ENCODE results near the gene GFOD2. TPM values are rescaled to one million over a fixed set of nuclear protein-coding genes. Genes with fewer than 3 reads are reported as not detected.

GFOD2 gene
- total and polyA plus RNA-seq, 2 of the 13 experiments (the other 11 are each of a cell fraction or from before 2014, with no cell fraction given) = 11.1 to 17.2 TPM

DNA sequence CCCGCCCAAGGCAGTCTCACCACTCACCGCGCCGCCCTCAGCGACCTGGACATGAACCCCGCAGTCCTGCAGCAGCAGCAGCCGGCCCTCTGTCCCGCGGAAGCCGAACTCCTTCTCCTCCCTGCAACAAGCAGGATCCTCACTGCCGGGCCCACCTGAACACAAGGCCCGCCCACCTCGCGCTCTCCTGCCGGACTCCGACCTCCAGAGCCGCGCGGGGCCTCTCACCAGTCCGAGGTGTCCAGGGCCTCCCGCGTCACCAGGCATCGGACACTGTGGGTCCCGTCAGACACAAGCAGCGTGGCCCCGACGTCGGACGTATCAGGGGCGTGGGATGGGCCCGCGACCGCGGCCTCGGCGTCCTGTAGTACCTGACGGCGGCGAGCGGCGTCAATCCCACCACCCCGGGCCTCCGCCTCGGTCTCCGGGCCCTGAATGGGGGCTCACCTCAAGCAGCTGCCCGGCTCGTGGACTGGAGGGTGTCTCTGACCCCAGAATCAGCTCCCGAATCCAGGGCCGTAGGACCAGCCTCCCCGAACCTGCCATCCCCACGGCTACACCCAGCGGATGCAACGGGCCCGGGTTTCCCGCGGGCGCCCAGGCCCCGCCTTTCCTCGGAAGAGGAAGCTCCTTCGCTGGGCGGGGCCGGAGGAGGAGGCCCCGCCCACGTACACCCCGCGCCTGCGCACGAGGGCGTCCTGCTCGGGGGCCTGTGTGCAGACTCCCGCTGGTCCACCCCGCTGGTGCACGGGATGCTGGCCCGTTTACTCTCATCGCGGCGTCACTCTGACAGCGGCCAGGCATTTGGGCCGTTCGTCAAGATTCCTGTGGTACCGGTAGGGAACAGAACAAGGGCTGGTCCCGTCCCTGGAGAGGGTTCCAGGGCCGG lies 59.2 kb downstream of the GFOD2 start, which contains the start of gene ACD (continued):
- TF ChIP-seq PRDM10 (CRISPR knock-in tag; IDR thresholded peaks at IDR 0.05; ENCODE audit: low read depth) = no peak
- TF ChIP-seq, protein P1, sequence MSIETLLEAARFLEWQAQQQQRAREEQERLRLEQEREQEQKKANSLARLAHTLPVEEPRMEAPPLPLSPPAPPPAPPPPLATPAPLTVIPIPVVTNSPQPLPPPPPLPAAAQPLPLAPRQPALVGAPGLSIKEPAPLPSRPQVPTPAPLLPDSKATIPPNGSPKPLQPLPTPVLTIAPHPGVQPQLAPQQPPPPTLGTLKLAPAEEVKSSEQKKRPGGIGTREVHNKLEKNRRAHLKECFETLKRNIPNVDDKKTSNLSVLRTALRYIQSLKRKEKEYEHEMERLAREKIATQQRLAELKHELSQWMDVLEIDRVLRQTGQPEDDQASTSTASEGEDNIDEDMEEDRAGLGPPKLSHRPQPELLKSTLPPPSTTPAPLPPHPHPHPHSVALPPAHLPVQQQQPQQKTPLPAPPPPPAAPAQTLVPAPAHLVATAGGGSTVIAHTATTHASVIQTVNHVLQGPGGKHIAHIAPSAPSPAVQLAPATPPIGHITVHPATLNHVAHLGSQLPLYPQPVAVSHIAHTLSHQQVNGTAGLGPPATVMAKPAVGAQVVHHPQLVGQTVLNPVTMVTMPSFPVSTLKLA (IDR thresholded peaks at IDR 0.05) = no peak
- no peak; the same call in 1 of the 2 replicates for TF ChIP-seq FOXK1 (CRISPR knock-in tag; IDR thresholded peaks at IDR 0.05; ENCODE audit: borderline replicate concordance, low read depth)
- peak; percentile 52 for TF ChIP-seq HOXA5 (CRISPR knock-in tag; IDR thresholded peaks at IDR 0.05)
- TF ChIP-seq, protein P2, sequence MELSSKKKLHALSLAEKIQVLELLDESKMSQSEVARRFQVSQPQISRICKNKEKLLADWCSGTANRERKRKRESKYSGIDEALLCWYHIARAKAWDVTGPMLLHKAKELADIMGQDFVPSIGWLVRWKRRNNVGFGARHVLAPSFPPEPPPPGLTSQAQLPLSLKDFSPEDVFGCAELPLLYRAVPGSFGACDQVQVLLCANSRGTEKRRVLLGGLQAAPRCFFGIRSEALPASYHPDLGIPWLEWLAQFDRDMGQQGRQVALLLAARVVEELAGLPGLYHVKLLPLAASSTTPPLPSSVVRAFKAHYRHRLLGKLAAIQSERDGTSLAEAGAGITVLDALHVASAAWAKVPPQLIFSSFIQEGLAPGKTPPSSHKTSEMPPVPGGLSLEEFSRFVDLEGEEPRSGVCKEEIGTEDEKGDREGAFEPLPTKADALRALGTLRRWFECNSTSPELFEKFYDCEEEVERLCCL (CRISPR knock-in tag; IDR thresholded peaks at IDR 0.05; ENCODE audit: borderline replicate concordance) = 0 out of 2 replicates have a peak, but pooled peaks have one; percentile 72
- peak; percentile 78 for TF ChIP-seq TBX2 (CRISPR knock-in tag; IDR thresholded peaks at IDR 0.05; ENCODE audit: borderline replicate concordance)
- TF ChIP-seq ZNF598 (CRISPR knock-in tag; IDR thresholded peaks at IDR 0.05; ENCODE audit: borderline replicate concordance) = peak; percentile 97; the same call in 1 of the 2 replicates
- no peak; the same call in 1 of the 2 replicates for TF ChIP-seq ZNF746 (CRISPR knock-in tag; IDR thresholded peaks at IDR 0.05)
- peak; percentile 24; the same call in 1 of the 2 replicates for TF ChIP-seq HMG20A (CRISPR knock-in tag; IDR thresholded peaks at IDR 0.05; ENCODE audit: borderline replicate concordance)
- TF ChIP-seq ZNF556 (CRISPR knock-in tag; IDR thresholded peaks at IDR 0.05; ENCODE audit: borderline replicate concordance) = peak; percentile 76
- TF ChIP-seq NFATC3 (CRISPR knock-in tag; IDR thresholded peaks at IDR 0.05) = peak; percentile 87; the same call in 1 of the 2 replicates
- TF ChIP-seq ELF1 (CRISPR knock-in tag; IDR thresholded peaks at IDR 0.05) = peak; percentile 82
- TF ChIP-seq SMAD1 (CRISPR knock-in tag; IDR thresholded peaks at IDR 0.05; ENCODE audit: borderline replicate concordance, low read depth) = peak; percentile 71
- TF ChIP-seq ATAD3A (CRISPR knock-in tag; IDR thresholded peaks at IDR 0.05) = no peak
- no peak for TF ChIP-seq PLRG1 (conservative IDR thresholded peaks at IDR 0.05)
- peak; percentile 13; the same call in 1 of the 2 replicates for TF ChIP-seq POGZ (CRISPR knock-in tag; IDR thresholded peaks at IDR 0.05)
- TF ChIP-seq IRF2 (CRISPR knock-in tag; IDR thresholded peaks at IDR 0.05) = peak; percentile 53
- TF ChIP-seq CHD4 (IDR thresholded peaks at IDR 0.05; ENCODE audit: borderline replicate concordance, low read length) = 0 out of 2 replicates have a peak, but pooled peaks have one; percentile 36
- no peak; the same call in 1 of the 2 replicates for TF ChIP-seq ZNF713 (CRISPR knock-in tag; IDR thresholded peaks at IDR 0.05)
- peak; percentile 76; the same call in 1 of the 2 replicates for TF ChIP-seq ZNF704 (CRISPR knock-in tag; IDR thresholded peaks at IDR 0.05; ENCODE audit: borderline replicate concordance)
- 0 out of 2 replicates have a peak, but pooled peaks have one; percentile 31 for TF ChIP-seq ZMYM3 (CRISPR knock-in tag; IDR thresholded peaks at IDR 0.05)
